Femur (tissue), 1 donor: ENCODE results near the gene AGBL4.
A peak's percentile ranks its signal among the peaks of the same experiment; 100 is the strongest.

Experiments
- DNase-seq: peaks from one replicate; pipeline ENCODE4 v3.0.0-alpha.2; 2017

AGBL4 gene

DNA sequence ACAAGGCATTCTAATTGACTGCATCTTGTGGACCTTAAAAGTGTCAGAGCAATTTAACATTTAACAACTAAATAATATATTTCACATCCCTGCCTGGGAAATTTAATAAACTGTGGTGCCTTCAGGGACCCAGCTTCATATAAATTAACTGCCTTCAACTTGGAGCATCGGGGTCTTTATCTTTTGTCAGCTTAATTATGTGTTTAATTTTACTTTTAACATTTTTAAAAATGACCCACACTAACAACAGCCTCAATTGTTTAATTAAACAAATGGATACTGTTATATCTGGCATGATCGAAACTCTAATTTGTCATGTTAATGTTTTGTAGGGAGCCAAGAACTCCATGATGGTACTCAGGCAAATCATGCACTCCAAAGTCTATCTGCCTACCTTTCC is 857.7 kb downstream of the AGBL4 start:
- no peak for DNase-seq

DNA sequence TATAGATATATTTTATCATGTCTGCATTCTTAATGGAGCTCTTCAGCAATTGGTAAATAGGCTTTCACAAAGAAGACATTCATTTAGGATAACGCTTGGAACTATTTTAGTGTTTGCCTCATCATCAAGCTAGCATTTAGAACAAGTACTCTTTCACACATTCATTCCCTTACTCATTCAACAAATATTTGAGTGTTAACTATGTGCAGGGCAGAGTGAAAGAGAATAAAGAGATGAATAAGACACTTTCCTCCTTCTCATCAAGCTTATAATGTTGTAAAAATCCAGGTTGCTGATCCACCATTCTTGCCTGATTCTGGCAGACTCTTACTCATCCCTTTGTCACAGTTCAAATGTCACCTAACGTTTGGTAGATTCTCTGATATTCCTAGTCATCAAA is 860.7 kb downstream of the AGBL4 start:
- DNase-seq = no peak

DNA sequence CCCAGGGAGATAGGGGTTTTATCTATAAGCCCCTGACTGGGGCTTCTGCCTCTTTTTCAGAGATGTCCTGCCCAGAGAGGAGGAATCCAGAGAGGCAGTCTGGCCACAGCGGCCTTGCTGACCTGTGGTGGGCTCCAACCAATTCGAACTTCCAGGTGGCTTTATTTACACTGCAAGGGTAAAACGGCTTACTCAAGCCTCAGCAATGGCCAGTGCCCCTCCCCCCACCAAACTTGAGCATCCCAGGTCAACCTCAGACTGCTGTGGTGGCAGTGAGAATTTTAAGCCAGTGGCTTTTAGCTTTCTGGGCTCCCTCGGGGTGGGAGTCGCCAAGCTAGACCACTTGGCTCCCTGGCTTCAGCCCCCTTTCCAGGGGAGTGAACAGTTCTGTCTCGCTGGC is 863.1 kb downstream of the AGBL4 start:
- no peak for DNase-seq

DNA sequence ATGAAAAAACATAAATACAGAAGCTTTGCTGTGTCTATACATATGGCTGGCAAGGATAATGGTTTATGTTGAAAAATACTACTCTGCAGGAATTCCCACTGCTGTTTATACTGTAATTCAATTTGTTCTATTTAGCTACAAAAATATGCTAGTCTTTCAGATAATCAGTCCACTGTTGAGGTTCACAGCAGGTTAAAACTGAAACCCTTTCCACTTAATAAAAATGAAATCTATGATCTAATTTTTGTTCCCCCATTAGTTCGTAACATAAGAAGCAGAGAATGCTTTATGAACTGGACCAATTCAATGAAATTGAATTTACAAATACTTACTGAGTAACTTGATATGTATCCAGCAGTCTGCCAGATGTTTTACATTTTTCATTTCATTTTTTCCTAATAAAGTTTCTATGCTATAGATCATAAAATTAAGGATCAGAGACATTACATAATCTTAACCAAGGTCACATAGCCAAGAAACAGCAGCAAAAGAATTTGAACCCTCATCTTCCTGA is 887.0 kb downstream of the AGBL4 start:
- no peak for DNase-seq

DNA sequence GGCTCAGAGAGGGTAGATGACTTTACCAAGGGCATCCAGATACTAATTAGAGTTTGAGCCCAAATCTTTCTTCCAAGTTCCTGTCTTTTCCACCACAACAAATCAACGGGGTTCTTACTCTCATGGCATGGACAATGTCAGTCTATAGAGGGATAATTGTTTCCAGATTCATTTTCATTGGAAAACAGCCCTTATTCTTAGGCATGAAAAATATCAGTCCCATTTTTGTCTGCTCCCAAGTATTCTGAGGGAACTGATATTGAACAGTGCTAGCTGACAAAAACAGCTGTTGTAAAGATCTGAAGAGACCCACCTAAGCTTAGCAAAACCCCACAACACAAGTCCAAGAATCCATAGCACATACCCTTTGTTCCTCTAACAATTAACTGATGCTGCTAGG is 898.0 kb downstream of the AGBL4 start:
- no peak for DNase-seq

DNA sequence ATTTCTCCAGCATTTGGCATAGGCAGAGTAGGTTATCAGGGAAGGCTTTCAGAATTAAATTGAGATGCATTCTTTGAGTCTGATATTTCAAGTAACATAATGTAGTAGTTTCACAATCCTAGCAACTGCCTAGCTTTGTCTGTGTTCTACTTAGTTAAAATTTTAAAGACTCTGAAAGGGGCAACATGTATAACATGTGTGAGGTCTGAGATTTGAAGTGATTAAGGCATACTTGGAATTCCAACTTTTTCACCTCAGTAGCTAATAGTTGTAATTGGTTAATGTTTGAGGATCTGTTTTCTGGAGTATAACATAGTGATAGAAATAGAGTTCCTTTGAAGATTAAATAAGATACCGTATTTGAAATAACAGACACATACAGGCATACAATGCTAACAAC is 911.8 kb downstream of the AGBL4 start:
- no peak for DNase-seq

DNA sequence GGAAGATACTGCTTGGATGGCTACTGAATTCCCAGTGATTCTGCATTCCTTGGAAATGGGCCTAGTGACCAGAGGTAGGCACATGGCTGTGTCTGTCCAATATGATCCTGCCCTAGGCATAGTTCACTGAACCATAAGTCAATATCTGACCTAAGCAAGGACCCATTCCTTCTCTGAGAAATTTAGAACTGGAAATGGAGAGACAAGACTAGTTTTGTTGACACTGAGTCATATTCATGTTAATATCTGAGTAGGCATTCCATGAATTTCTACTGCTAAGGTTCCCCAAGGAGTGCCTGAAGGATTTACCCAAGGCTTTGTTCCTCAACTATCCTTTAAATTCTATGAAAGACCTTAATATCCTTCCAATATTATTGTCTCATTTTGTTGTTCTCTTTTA is 917.3 kb downstream of the AGBL4 start:
- no peak for DNase-seq

DNA sequence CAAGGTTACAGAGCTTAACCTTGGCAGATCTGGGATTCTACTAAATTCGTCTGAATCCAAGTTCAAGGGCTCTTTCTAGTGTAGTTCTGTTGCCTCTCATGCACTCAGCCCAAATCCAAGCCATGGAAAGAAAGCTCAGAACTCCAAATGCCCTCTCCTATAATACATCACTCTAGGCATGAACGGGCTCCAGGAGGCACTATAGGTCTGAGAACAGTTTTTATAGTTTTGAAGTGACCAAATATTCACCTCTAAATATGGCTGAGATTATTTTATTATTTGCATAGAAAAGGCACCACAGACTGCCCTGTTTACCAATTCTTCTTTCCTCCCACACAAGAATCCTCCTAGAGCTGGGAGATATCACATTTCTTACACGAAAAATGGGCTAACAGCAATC is 919.2 kb downstream of the AGBL4 start:
- DNase-seq = no peak

DNA sequence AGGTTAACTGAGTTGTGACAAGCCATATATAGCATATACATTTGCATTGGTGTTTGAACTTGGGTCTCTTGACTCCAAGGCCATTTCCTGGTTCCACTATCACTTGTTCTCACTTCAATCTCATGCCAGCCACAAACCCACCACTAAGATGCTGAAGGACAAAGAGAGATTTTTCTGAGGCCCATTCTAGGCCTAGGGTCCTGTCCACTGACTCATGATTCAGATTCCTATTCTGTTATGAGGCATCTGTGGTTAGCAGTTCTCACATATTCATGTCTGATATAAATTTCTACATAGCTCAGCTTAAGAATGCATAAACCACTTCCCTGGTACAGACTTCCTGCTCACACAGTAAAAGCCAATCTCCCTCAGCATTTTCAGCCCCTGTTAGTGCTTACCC is 921.0 kb downstream of the AGBL4 start:
- DNase-seq = no peak

DNA sequence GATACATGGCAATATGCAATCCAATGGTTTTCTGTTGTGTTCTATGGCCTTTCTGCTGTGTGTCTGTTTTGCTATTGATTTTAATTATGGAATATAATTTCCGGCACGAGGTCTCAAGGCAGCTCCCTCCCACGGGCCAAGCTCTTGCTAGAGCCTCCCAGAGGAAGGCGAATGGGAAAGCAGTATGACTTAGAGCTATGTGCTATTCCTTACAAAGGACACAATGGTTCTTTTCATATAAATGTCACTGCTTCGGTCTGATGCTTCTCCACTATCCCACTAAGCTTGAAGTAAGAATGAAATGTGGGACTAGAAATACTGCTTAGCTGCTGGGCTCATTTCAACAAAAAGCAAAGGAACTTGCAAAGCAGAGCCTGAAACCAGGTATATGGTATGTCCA is 924.9 kb downstream of the AGBL4 start:
- DNase-seq = no peak

DNA sequence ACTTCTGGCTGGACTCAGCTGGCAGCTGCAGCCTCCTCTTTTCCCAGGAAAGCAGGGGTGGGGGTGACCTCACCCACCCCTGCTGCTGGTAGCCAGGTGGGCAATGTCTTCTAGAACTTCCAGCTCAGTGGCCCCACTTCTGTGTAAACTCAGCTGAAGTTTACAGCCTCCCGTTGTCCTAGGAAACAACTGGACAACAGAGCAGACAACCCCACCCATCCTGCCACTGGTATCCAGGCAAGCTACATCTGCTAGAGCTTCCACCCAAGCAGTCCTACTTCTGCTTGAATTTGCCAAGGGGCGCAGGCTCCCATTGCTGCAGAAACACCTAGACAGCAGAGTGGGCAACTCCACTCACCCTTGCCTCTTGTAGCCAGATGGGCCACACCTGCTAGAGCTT is 937.4 kb downstream of the AGBL4 start:
- no peak for DNase-seq

DNA sequence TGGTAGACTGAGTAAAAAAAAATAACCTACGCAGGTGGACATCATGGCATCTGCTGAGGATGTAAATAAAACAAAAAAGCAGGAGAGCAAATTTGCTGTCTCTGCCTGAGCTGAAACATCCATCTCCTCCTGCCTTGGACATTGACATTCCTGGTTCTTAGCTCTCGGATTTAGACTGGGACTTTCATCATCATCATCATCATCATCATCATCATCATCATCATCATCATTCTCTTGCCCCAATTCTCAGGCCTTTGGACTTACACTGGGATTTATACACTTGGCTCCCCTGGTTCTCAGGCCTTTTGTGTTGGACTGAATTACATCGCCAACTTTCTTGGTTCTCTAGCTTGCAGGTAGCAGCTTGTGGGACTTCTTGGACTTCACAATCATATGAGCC is 938.7 kb downstream of the AGBL4 start:
- DNase-seq = no peak

DNA sequence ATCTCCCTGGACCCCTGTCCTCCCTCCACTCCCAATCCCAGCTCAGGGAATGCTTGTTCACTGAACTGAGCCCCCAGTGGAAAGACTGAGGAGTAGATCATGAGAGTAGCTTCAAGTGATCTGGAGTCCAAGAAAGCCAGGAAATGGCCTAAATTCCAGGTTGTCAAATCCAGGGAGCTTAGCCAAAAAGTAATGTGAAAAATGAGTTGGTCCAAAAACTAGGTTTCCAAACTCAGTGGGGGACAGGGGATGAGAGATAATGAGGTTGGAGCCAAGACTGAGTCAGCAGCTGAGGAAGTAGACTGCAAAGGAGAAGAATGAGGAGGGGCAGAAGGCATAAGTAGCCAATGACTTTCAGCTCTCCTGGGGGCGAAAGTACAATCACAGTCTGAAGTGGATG is 963.0 kb downstream of the AGBL4 start:
- DNase-seq = peak; percentile 17

DNA sequence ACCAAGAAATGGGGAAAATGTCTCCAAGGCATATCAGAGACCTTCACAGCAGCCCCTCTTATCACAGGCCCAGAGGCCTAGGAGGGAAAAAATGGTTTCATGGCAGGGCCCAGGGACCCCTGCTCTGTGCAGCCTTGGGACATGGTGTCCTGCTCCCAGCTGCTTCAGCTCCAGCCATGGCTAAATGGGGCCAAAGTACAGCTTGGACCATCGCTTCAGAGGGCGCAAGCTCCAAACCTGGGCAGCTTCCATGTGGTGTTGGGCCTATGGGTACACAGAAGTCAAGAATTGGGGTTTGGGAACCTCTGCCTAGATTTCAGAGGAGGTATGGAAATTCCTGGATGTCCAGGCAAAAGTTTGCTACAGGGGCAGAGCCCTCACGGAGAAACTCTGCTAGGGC is 964.7 kb downstream of the AGBL4 start:
- no peak for DNase-seq

DNA sequence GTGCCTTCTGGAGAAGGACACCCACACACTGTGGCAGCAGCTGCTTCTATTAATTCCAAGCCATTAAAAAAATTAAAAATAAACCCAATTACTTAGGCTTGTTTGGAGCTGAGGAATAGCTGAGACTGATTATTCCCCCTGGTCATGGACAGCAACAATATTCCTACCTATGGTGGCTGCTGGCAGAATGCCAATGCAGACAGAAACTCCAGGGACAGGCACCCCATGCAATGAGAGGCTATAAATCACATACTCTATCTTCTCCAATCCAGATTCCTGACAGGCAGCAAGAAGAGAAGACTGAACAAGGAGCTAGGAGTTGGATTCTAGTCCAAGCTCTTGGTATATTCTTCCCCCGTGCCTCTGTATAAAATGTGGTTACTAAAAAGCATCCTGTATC is 971.7 kb downstream of the AGBL4 start:
- DNase-seq = no peak

DNA sequence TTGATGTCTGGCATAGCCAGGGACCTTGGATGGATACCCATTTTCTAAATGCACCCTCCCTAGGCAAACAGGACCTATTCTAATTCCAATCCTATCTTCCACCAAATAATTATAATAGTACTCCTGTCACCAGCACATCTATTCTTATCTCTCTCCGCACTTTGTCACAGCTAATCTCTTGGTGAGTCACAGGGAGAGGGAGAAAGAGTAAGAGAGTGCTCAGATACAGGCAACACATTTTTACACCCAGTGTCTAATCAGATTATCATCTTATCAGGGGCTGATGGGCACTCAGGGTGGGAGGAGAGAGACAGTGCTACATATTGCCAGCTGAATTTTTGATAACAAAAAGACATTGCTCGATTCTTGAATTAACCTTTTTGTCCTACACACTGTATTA is 972.1 kb downstream of the AGBL4 start:
- no peak for DNase-seq

DNA sequence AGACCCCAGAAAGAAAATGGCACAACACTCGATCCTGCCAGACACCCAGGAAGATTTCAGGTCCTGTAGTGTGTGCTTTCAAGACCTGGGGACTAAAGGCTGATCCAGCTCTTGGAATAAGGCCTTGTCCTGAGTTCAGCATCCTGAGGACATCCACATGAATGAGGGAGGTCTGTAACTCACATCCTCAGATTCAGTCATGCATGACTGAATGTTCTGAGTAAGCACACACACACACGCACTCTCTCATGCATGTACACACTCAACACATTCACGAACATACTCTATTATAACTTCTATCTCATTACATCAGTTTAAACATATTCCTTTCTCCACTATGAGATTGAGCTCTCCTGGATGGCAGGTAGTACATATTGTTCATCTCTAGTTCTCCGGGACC is 973.7 kb downstream of the AGBL4 start:
- no peak for DNase-seq

DNA sequence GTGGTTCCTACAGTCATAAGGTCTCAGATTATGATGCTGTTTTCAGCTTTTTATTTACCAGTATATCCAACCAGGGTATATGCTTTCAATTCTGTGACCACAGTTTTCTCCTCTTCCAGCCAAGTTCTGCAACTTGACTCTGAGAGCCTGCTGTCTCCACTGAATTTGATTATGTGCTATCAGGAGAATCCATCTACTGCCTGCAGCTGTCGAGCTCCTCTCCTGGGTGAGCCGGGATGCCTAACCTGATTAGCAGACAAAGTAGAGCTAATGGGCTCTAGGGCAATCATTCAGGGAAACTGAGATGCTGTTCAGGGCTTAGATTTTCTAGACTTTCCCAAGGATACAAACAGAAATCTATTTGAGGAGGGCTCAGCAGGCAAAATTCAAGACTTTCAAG is 975.6 kb downstream of the AGBL4 start:
- no peak for DNase-seq

DNA sequence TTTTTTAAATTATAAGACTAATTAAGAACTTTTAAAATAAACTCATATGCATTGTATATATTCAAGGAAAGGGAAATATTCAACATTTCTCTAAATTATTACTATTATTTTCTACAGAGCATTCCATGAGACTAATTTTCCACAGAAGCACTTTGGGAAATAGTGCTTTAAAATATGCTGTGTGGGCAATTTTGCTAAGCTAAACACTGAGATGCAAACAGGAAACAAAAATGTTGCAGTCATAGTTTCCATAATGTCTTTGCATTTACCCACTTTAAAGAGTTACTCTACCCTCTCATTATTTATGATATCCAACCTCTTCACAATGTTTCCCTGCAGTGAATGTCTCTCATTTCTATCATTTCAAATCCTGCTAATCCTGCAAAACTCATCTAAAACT is 977.4 kb downstream of the AGBL4 start:
- no peak for DNase-seq

DNA sequence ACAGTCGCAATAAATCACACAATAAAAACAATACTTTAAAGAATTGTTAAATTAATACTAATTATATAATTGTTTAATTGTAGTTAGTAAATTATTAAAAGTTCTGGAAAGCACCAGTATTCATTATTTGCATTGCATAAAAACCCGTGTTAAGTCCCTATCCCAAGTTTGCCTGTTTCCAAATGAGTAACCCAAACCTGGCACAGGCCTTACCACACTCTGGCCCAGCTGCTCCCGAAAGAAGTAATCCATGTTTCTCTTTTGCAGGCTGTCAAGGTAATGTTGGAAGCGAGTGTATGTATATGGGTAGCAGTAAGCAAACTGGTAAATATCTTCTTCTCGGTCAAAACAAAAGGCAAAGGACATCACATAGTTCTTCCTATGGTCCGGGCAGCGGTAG is 978.4 kb downstream of the AGBL4 start:
- no peak for DNase-seq

DNA sequence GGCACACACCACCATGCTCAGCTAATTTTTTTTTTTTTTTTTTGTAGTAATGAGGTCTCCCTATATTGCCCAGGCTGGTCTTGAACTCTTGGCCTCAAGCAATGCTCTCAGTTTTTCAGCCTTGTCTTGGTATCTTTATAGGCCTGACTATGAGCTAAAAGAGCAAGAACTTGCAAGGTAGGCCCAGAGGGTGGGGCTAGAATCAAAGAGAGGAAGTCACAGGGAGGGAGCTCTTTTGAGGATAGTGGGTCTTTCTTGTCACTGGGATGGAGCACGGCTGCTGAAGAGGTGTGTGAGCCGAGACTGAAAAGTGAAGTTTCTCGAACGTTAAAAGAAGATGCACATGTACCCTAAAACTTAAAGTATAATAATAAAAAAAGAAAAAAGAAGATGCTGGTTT is 987.1 kb downstream of the AGBL4 start:
- no peak for DNase-seq

DNA sequence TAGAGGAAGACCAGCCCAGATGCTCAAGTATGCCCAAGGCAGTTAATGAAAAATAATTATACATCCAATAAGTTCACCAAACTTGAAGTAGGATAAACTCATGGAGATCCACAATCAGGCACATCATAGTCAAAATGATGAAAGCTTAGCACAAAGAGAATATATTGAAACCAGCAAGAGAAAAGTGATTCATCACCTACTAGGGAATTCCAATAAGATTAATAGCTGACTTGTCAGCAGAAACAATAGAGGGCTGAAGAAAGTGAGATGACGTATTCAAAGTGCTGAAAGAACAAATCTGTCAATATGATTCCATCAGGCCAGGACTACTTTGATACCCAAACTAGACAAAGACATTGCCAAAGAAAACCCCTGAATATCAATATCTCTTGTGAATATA is 995.4 kb downstream of the AGBL4 start:
- DNase-seq = no peak

DNA sequence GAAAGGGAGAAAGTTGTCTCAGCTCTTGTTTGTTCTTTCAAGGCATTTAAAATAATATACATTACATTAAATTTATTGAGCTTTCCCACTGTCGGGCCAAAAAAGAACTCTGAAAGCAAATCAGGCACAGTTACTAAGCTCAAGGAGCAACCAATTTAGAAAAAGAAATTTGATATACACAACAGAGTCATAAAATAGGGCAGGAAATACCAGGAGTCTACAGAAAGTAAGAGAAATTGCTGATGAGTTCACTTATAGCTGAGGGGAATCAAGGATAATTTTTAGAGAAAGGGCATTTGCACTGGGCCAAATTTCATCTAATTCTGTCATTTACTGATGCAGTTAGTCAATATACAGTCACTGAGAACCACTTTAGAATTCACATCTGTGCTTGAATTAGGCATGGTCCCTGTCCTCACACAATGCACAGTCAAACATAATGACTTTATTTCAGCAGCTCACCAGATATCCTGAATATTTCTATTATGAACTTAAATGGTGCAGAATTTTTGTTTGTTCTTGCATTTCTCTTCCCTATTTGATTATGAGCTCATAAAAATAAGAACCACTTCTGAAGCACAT is 997.4 kb downstream of the AGBL4 start:
- DNase-seq = no peak

DNA sequence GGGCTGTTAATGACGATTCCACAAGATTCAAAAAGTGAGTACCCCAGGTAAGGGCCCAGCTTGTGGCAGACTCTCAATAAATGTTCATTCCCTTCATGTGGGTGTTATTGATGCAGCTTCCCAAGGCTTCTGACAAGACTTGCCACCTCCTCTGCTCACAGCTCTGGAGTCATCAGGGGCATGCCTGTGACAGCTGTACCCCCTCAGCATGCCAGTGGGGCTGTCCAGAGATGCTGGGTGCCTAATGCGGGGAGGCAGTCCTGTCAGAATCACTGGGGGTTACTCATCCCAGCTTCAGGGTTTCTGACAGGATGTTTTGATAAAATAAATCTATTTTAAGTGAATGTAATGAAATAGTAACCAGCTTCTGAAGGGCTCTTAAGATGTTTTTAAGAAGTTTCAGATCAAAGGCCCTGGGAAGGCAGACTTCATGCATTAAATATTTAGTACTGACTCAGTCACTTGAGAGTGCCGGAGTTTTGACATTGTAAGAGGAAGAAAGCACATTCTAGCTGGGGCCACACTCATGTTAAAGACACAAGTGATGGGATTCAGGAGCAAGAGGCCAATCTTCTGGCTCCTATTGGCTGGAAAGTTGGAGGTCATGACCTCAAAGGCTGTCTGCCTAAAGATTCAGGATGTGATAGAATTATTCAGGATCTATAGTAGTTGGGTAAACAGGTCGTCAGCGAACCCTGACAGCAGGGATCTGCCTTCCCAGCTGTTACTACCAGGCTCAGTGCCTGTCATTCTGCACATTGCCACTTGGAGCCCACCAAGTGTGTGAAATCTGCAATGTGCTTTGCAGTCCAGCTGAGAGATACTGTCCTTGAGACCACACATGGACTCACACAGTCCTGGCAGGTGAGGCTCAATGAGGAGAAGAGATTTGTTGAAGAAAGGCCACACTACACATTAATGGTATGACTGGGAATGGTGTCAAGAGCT is 1007.5 kb downstream of the AGBL4 start:
- DNase-seq = no peak

DNA sequence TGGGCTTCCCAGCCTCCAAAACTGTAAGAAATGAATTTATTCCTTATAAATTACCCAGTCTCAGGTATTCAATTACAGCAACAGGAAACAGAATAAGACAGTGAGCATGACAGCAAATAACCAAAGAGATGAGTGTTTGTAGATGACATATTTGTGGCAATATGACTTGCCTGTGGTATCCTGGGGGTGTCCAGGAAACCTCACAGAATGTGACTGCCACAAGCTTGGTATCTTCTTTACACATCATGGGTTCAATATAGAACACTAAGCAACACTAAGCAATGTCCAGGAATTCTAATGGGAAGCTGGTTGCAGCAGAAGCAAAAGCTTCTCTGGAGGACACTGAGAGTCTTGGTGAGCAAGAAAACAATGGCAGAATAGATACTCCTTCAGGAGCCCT is 1010.7 kb downstream of the AGBL4 start:
- DNase-seq = no peak
